ENCODE measurements around the gene CHL1. TPM values are rescaled to one million over a fixed set of nuclear protein-coding genes. Genes with fewer than 3 reads are reported as not detected.
A peak's percentile ranks its signal among the peaks of the same experiment; 100 is the strongest.

The CHL1 gene
- total RNA-seq, 1 experiment from 2014 or later: not detected

GRCh38 chr3:374459-374858 lies 177.9 kb downstream of the CHL1 start:
- Histone ChIP-seq H3K4me1 (replicated peaks; ENCODE audit: insufficient read depth) (no peaks in the 10 kb centered on the region), H3K36me3 (ENCODE audit: low read depth) (no peaks in the 10 kb centered on the region), H3K27ac (no peak overlapping the region), H3K9me2 (ENCODE audit: insufficient read depth) (no peaks in the 10 kb centered on the region), H4K20me1 (ENCODE audit: insufficient read depth) (no peaks in the 10 kb centered on the region), H3K27me3 (ENCODE audit: insufficient read depth, low read depth) (no peaks in the 10 kb centered on the region), H3K9me3 (ENCODE audit: insufficient read depth, low read depth) (no peaks in the 10 kb centered on the region), H3F3A (ENCODE audit: insufficient read depth, low read depth) (no peaks in the 10 kb centered on the region), H2AFZ (no peak overlapping the region), H3K4me3 (no peak overlapping the region), H3K4me2 (no peak overlapping the region), H3K79me2 (ENCODE audit: low read depth) (no peaks in the 10 kb centered on the region)
- DNase-seq: no peak
- TF ChIP-seq CTCF (conservative IDR thresholded peaks at IDR 0.05) (no peak), EZH2 (IDR thresholded peaks at IDR 0.05; ENCODE audit: low read depth) (no peak)
- BruUV-seq (replicated peaks): no TSS peak
- POLR2A ChIA-PET (ENCODE audit: unreplicated experiment): no interaction called here
- CTCF ChIA-PET: no interaction called here
- intact Hi-C loops (cut with micrococcal nuclease; ENCODE audit: unreplicated experiment): no loop called here

- ChIA-PET CTCF (interaction anchor here (0.8 kb wide), 1 partner anchor 1764 kb away, joined by 3 read pairs; no protein-coding TSS in a partner anchor), POLR2A (ENCODE audit: unreplicated experiment) (no interaction called here)
- TF ChIP-seq CTCF (conservative IDR thresholded peaks at IDR 0.05): peak; percentile 42
- no peak for TF ChIP-seq EZH2 (IDR thresholded peaks at IDR 0.05; ENCODE audit: low read depth)
- intact Hi-C loops (cut with micrococcal nuclease; ENCODE audit: unreplicated experiment): no loop called here
- Histone ChIP-seq H3F3A (ENCODE audit: insufficient read depth, low read depth) (no peaks in the 10 kb centered on the region), H3K9me2 (ENCODE audit: insufficient read depth) (no peaks in the 10 kb centered on the region), H4K20me1 (ENCODE audit: insufficient read depth) (no peaks in the 10 kb centered on the region), H3K27me3 (ENCODE audit: insufficient read depth, low read depth) (no peaks in the 10 kb centered on the region), H3K79me2 (ENCODE audit: low read depth) (no peaks in the 10 kb centered on the region), H2AFZ (no peak overlapping the region), H3K9me3 (ENCODE audit: insufficient read depth, low read depth) (no peaks in the 10 kb centered on the region), H3K4me1 (replicated peaks; ENCODE audit: insufficient read depth) (no peaks in the 10 kb centered on the region), H3K27ac (no peak overlapping the region), H3K4me3 (no peak overlapping the region), H3K4me2 (no peak overlapping the region), H3K36me3 (ENCODE audit: low read depth) (no peaks in the 10 kb centered on the region)
- DNase-seq: peak in 1 of 2 experiments; percentile 33
- no TSS peak for BruUV-seq (replicated peaks)
Measured at GRCh38 chr3:377158-377561, 180.6 kb downstream of the CHL1 start.

GRCh38 chr3:380801-381200 lies 184.2 kb downstream of the CHL1 start:
- no TSS peak for BruUV-seq (replicated peaks)
- H4K20me1 ChIP-seq (ENCODE audit: insufficient read depth): no peaks in the 10 kb centered on the region
- no peak for DNase-seq
- intact Hi-C loops (cut with micrococcal nuclease; ENCODE audit: unreplicated experiment): no loop called here
- no peaks in the 10 kb centered on the region for H3K9me3 ChIP-seq (ENCODE audit: insufficient read depth, low read depth)
- no peak overlapping the region for H3K27ac ChIP-seq
- ChIA-PET CTCF (no interaction called here), POLR2A (ENCODE audit: unreplicated experiment) (no interaction called here)
- H3K4me1 ChIP-seq (replicated peaks; ENCODE audit: insufficient read depth): no peaks in the 10 kb centered on the region
- no peaks in the 10 kb centered on the region for H3K36me3 ChIP-seq (ENCODE audit: low read depth)
- no peaks in the 10 kb centered on the region for H3F3A ChIP-seq (ENCODE audit: insufficient read depth, low read depth)
- no peaks in the 10 kb centered on the region for H3K9me2 ChIP-seq (ENCODE audit: insufficient read depth)
- no peak overlapping the region for H2AFZ ChIP-seq
- no peak overlapping the region for H3K4me2 ChIP-seq
- no peak overlapping the region for H3K4me3 ChIP-seq
- H3K79me2 ChIP-seq (ENCODE audit: low read depth): no peaks in the 10 kb centered on the region
- no peaks in the 10 kb centered on the region for H3K27me3 ChIP-seq (ENCODE audit: insufficient read depth, low read depth)
- TF ChIP-seq CTCF (conservative IDR thresholded peaks at IDR 0.05) (no peak), EZH2 (IDR thresholded peaks at IDR 0.05; ENCODE audit: low read depth) (no peak)
